PC-9 (cell line): ENCODE measurements around the gene BACH2. TPM values are rescaled to one million over a fixed set of nuclear protein-coding genes. Genes with fewer than 3 reads are reported as not detected.

ENCODE experiments used
- BruUV-seq: library from RNA; stranded (reverse); fragments of 400-500 nt; replicated peaks from 2 replicates; lab custom pipeline; 2021; lab: Mats Ljungman, UMichigan
- CTCF ChIA-PET: fragments of 300-600 bp; sonication (Branson Sonifier 250); formaldehyde crosslinking; loops from one replicate; lab custom pipeline; 2022; ENCODE audit warnings: antibody characterized with exemption; lab: Charles Lee
- POLR2A ChIA-PET: fragments of 300-600 bp; sonication (Branson Sonifier 250); formaldehyde crosslinking; loops from one replicate; lab custom pipeline; 2022; ENCODE audit warnings: antibody characterized with exemption; ENCODE audit not compliant: unreplicated experiment; lab: Charles Lee
- DNase-seq, 2 experiments: peaks; one replicate each; pipeline versions ENCODE4 v3.0.0 to v3.0.0-alpha.2; 2015 to 2022; ENCODE audit warnings: mixed read lengths in 1 of 2
- H2AFZ ChIP-seq: fragments of 200-600 bp; sonication (generic); 2 replicates; pipeline ENCODE4 v1.8.1; 2017; ENCODE audit warnings: antibody characterized with exemption
- H3F3A ChIP-seq: fragments of 200-600 bp; sonication (generic); 2 replicates; pipeline ENCODE4 v1.8.1; 2017; ENCODE audit warnings: antibody characterized with exemption, mild to moderate bottlenecking, low read depth; ENCODE audit not compliant: insufficient read depth
- H3K27ac ChIP-seq: fragments of 200-600 bp; sonication (generic); 2 replicates; pipeline ENCODE4 v1.6.1; 2016; ENCODE audit warnings: mixed run types
- H3K27me3 ChIP-seq: fragments of 200-600 bp; sonication (generic); 2 replicates; pipeline ENCODE4 v1.6.1; 2016; ENCODE audit warnings: low read depth, mixed run types; ENCODE audit not compliant: insufficient read depth
- H3K36me3 ChIP-seq: fragments of 200-600 bp; sonication (generic); 2 replicates; pipeline ENCODE4 v1.6.1; 2016; ENCODE audit warnings: low read depth, mixed run types
- H3K4me1 ChIP-seq: fragments of 200-600 bp; sonication (generic); replicated peaks from 2 replicates; pipeline ENCODE4 v1.6.1; 2016; ENCODE audit warnings: mixed run types; ENCODE audit not compliant: insufficient read depth
- H3K4me2 ChIP-seq: fragments of 200-600 bp; sonication (generic); 2 replicates; pipeline ENCODE4 v1.6.1; 2017; ENCODE audit warnings: mixed run types
- H3K4me3 ChIP-seq: fragments of 200-600 bp; sonication (generic); 2 replicates; pipeline ENCODE4 v1.6.1; 2016; ENCODE audit warnings: mixed run types
- H3K79me2 ChIP-seq: fragments of 200-600 bp; sonication (generic); 2 replicates; pipeline ENCODE4 v1.6.1; 2017; ENCODE audit warnings: low read depth, mixed run types
- H3K9me2 ChIP-seq: fragments of 200-600 bp; sonication (generic); 2 replicates; pipeline ENCODE4 v1.8.1; 2017; ENCODE audit warnings: mild to moderate bottlenecking; ENCODE audit not compliant: insufficient read depth
- H3K9me3 ChIP-seq: fragments of 200-600 bp; sonication (generic); 2 replicates; pipeline ENCODE4 v1.8.1; 2016; ENCODE audit warnings: low read depth; ENCODE audit not compliant: insufficient read depth
- H4K20me1 ChIP-seq: fragments of 200-600 bp; sonication (generic); 2 replicates; pipeline ENCODE4 v1.8.1; 2017; ENCODE audit not compliant: insufficient read depth
- EZH2 ChIP-seq: fragments of 200-600 bp; sonication (generic); IDR thresholded peaks from 2 replicates; pipeline ENCODE4 v1.8.0; 2017; ENCODE audit warnings: antibody characterized with exemption, low read depth
- intact Hi-C: fragments of 100-400 bp; cut with micrococcal nuclease; formaldehyde crosslinking; loops from one replicate; pipeline ENCODE4 v1.10.0; 2022; ENCODE audit not compliant: unreplicated experiment
- total RNA-seq: library from RNA; stranded (reverse); gene quantifications from 2 replicates; pipeline ENCODE4 v1.2.3, GENCODE V29; 2021
- TF ChIP-seq, protein P1 (sequence below): fragments of 200-600 bp; sonication (generic); conservative IDR thresholded peaks from 2 replicates; pipeline ENCODE4 v1.6.1; 2017; ENCODE audit warnings: mixed run types, antibody characterized with exemption, mild to moderate bottlenecking, moderate library complexity

Gene BACH2
- total RNA-seq, 1 experiment from 2014 or later, result 2.3 TPM

GRCh38 chr6:90049295-90049694, 247.3 kb downstream of the BACH2 start:
- TF ChIP-seq, protein P1, sequence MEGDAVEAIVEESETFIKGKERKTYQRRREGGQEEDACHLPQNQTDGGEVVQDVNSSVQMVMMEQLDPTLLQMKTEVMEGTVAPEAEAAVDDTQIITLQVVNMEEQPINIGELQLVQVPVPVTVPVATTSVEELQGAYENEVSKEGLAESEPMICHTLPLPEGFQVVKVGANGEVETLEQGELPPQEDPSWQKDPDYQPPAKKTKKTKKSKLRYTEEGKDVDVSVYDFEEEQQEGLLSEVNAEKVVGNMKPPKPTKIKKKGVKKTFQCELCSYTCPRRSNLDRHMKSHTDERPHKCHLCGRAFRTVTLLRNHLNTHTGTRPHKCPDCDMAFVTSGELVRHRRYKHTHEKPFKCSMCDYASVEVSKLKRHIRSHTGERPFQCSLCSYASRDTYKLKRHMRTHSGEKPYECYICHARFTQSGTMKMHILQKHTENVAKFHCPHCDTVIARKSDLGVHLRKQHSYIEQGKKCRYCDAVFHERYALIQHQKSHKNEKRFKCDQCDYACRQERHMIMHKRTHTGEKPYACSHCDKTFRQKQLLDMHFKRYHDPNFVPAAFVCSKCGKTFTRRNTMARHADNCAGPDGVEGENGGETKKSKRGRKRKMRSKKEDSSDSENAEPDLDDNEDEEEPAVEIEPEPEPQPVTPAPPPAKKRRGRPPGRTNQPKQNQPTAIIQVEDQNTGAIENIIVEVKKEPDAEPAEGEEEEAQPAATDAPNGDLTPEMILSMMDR, result no peak
- TF ChIP-seq EZH2, result no peak

GRCh38 chr6:90048206-90048967, 248.3 kb downstream of the BACH2 start:
- POLR2A ChIA-PET, result interaction anchor here (0.6 kb wide), 1 partner anchor 8 kb away, joined by 6 read pairs; no protein-coding TSS in a partner anchor
- TF ChIP-seq, protein P1, result no peak
- TF ChIP-seq EZH2, result no peak
- no TSS peak for BruUV-seq
- Histone ChIP-seq H3K79me2 (no peaks in the 10 kb centered on the region), H3K27ac (no peak overlapping the region), H3K36me3 (no peaks in the 10 kb centered on the region), H3K27me3 (no peaks in the 10 kb centered on the region), H3K9me2 (no peaks in the 10 kb centered on the region), H4K20me1 (no peaks in the 10 kb centered on the region), H3K4me1 (no peaks in the 10 kb centered on the region), H3F3A (no peaks in the 10 kb centered on the region), H3K4me3 (no peak overlapping the region), H2AFZ (no peak overlapping the region), H3K4me2 (no peak overlapping the region), H3K9me3 (no peaks in the 10 kb centered on the region)
- intact Hi-C loops, result no loop called here
- CTCF ChIA-PET, result no interaction called here
- DNase-seq, result no peak

More at GRCh38 chr6:90049295-90049694, 247.3 kb downstream of the BACH2 start:
- no peaks in the 10 kb centered on the region for H3F3A ChIP-seq
- H3K9me2 ChIP-seq, result no peaks in the 10 kb centered on the region
- H3K27me3 ChIP-seq, result no peaks in the 10 kb centered on the region
- H3K4me1 ChIP-seq, result no peaks in the 10 kb centered on the region
- H3K4me3 ChIP-seq, result no peak overlapping the region
- ChIA-PET POLR2A (interaction anchor here (0.6 kb wide), 1 partner anchor 9 kb away, joined by 6 read pairs; no protein-coding TSS in a partner anchor), CTCF (no interaction called here)
- H3K27ac ChIP-seq, result no peak overlapping the region
- no peaks in the 10 kb centered on the region for H3K36me3 ChIP-seq
- no peak for DNase-seq
- H3K9me3 ChIP-seq, result no peaks in the 10 kb centered on the region
- no peaks in the 10 kb centered on the region for H4K20me1 ChIP-seq
- intact Hi-C loops, result no loop called here
- H3K79me2 ChIP-seq, result no peaks in the 10 kb centered on the region
- H3K4me2 ChIP-seq, result no peak overlapping the region
- no peak overlapping the region for H2AFZ ChIP-seq
- no TSS peak for BruUV-seq

GRCh38 chr6:90045535-90045934, 251.1 kb downstream of the BACH2 start:
- TF ChIP-seq, protein P1, result no peak
- TF ChIP-seq EZH2, result no peak
- CTCF ChIA-PET, result no interaction called here
- Histone ChIP-seq H3K9me3 (no peaks in the 10 kb centered on the region), H2AFZ (no peak overlapping the region), H3K27ac (no peak overlapping the region), H3K9me2 (no peaks in the 10 kb centered on the region), H4K20me1 (no peaks in the 10 kb centered on the region), H3K4me3 (no peak overlapping the region), H3K4me2 (no peak overlapping the region), H3K79me2 (no peaks in the 10 kb centered on the region), H3K27me3 (no peaks in the 10 kb centered on the region), H3K36me3 (no peaks in the 10 kb centered on the region), H3K4me1 (no peaks in the 10 kb centered on the region), H3F3A (no peaks in the 10 kb centered on the region)
- intact Hi-C loops, result no loop called here
- no TSS peak for BruUV-seq
- POLR2A ChIA-PET, result no interaction called here
- DNase-seq, result no peak
